Left lung (tissue), 10 donors: ENCODE data around the gene PNKD. TPM values are rescaled to one million over a fixed set of nuclear protein-coding genes. Genes with fewer than 3 reads are reported as not detected.

ENCODE experiments used
- ATAC-seq: fragments of 200-7000 bp; cut with Tn5 transposase; one replicate; pipeline ENCODE4 v1.9.1; 2020; ENCODE audit warnings: moderate library complexity
- DNase-seq, 4 donors: peaks; one replicate each; pipeline ENCODE4 v3.0.0-alpha.2; 2013 to 2020
- H3K27ac ChIP-seq, 2 donors: fragments of 200-600 bp; sonication (generic) in 1 of 2; one replicate each; pipeline versions ENCODE4 v1.5.0 to v1.8.0; 2020 to 2021
- H3K27me3 ChIP-seq, 2 donors: fragments of 200-600 bp; sonication (generic) in 1 of 2; one replicate each; pipeline versions ENCODE4 v1.5.0 to v1.8.0; 2020 to 2021
- H3K36me3 ChIP-seq, 2 donors: fragments of 200-600 bp; sonication (generic) in 1 of 2; one replicate each; pipeline versions ENCODE4 v1.5.0 to v1.8.0; 2020 to 2021
- H3K4me1 ChIP-seq, 2 donors: fragments of 200-600 bp; one replicate each; pipeline ENCODE4 v1.8.0; 2021
- H3K4me3 ChIP-seq, 2 donors: fragments of 200-600 bp; sonication (generic) in 1 of 2; one replicate each; pipeline versions ENCODE4 v1.5.0 to v1.8.0; 2020 to 2021; ENCODE audit warnings: mild to moderate bottlenecking in 1 of 2
- H3K9me3 ChIP-seq, 2 donors: fragments of 200-600 bp; sonication (generic) in 1 of 2; one replicate each; pipeline versions ENCODE4 v1.5.0 to v1.8.0; 2020 to 2021
- intact Hi-C, 2 donors: fragments of 100-400 bp; cut with DNase I; formaldehyde crosslinking; loops; one replicate each; pipeline versions ENCODE4 v1.11.2 to v1.14.2; 2022
- polyA plus RNA-seq, 6 donors: library from polyadenylated mRNA; unstranded; fragments of 120-200 nt; gene quantifications; one replicate each; pipeline ENCODE4 v1.2.1, GENCODE V29; 2013; ENCODE audit not compliant: insufficient read length in 6 of 6
- total RNA-seq, 2 donors: library from RNA; stranded (reverse); fragmentation: NEBNext Ultra II Directional; extraction: Animal tissue kit (Norgen Biotek cat#: 25700); gene quantifications; one replicate each; pipeline ENCODE4 v1.2.1, GENCODE V29; 2021
- TF ChIP-seq, protein P1 (sequence below), 2 donors: fragments of 200-600 bp; sonication (generic) in 1 of 2; IDR thresholded peaks; one replicate each; pipeline versions ENCODE4 v1.5.0 to v1.8.0; 2021; ENCODE audit warnings: antibody characterized with exemption in 2 of 2
- donor health status: DM: no; HTN: yes; CAD: no.
- donor health status: DM: no; HTN: no; CAD: no.

The PNKD gene
- total and polyA plus RNA-seq, 8 donors, result 58.2 to 96.8 (median 62.4) TPM

DNA sequence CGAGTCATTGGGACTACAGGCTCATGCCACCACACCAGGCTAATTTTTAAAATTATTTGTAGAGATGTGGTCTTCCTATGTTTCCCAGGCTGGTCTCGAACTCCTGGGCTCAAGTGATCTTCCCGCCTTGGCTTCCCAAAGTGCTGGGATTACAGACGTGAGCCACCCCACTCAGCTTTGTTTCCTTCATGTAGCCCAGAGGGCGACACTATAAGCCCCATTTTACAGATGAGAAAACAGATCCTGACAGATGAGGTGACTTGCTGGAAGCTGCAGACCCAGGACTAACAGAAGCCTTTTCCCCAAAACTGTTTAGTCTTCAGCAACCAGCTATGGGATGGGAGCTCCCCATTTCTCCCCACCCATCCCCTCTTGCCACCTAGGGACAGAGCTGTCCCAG, 122.1 kb downstream of the PNKD start:
- Histone ChIP-seq H3K27me3 (no peaks in the 10 kb centered on the region), H3K36me3 (peaks cover 0 to 72% of the 10 kb centered on the region in 2 donors), H3K4me3 (no peak overlapping the region), H3K4me1 (peaks cover 8 to 84% of the 10 kb centered on the region in 2 donors), H3K9me3 (no peaks in the 10 kb centered on the region), H3K27ac (no peak overlapping the region)
- ATAC-seq, result no peak
- no peak for DNase-seq
- intact Hi-C loops, result loop anchor here in 1 of 2 donors (10.0 kb wide), 1 partner anchor 118 kb away; the partner anchor contains the start of genes AAMP and PNKD
- TF ChIP-seq, protein P1, sequence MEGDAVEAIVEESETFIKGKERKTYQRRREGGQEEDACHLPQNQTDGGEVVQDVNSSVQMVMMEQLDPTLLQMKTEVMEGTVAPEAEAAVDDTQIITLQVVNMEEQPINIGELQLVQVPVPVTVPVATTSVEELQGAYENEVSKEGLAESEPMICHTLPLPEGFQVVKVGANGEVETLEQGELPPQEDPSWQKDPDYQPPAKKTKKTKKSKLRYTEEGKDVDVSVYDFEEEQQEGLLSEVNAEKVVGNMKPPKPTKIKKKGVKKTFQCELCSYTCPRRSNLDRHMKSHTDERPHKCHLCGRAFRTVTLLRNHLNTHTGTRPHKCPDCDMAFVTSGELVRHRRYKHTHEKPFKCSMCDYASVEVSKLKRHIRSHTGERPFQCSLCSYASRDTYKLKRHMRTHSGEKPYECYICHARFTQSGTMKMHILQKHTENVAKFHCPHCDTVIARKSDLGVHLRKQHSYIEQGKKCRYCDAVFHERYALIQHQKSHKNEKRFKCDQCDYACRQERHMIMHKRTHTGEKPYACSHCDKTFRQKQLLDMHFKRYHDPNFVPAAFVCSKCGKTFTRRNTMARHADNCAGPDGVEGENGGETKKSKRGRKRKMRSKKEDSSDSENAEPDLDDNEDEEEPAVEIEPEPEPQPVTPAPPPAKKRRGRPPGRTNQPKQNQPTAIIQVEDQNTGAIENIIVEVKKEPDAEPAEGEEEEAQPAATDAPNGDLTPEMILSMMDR (IDR thresholded peaks at IDR 0.05), result no peak

DNA sequence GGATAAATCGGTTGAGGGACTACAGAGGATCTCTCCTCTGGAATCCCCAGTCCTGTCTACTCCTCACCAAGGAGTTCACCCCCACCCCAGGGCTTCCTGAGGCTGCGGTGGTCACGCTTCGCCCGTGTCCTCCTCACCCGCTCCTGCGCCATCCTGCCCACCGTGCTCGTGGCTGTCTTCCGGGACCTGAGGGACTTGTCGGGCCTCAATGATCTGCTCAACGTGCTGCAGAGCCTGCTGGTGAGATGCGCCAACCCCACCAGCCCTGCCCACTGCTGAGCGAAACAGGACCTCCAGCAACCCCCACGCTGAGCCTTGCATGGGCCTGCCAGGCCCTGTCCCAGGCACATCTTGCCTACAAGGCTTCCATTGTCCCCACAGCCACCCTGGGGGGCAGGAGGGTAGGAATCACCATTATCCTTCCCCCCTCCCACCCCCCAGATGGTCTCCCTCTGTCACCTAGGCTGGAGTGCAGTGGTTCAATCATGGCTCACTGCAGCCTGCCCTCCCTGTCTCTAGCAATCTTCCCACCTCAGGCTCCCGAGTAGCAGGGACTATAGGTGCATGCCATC, 122.7 kb downstream of the PNKD start:
- DNase-seq (peak in 1 of 4 donors; percentile 76), ATAC-seq (no peak)
- intact Hi-C loops, result loop anchor here in 1 of 2 donors (10.0 kb wide), 1 partner anchor 118 kb away; the partner anchor contains the start of genes AAMP and PNKD
- Histone ChIP-seq H3K9me3 (no peaks in the 10 kb centered on the region), H3K27me3 (no peaks in the 10 kb centered on the region), H3K27ac (no peak overlapping the region), H3K36me3 (peaks cover 0 to 68% of the 10 kb centered on the region in 2 donors), H3K4me3 (no peak overlapping the region), H3K4me1 (peaks cover 12 to 84% of the 10 kb centered on the region in 2 donors)
- TF ChIP-seq, protein P1 (IDR thresholded peaks at IDR 0.05), result no peak

DNA sequence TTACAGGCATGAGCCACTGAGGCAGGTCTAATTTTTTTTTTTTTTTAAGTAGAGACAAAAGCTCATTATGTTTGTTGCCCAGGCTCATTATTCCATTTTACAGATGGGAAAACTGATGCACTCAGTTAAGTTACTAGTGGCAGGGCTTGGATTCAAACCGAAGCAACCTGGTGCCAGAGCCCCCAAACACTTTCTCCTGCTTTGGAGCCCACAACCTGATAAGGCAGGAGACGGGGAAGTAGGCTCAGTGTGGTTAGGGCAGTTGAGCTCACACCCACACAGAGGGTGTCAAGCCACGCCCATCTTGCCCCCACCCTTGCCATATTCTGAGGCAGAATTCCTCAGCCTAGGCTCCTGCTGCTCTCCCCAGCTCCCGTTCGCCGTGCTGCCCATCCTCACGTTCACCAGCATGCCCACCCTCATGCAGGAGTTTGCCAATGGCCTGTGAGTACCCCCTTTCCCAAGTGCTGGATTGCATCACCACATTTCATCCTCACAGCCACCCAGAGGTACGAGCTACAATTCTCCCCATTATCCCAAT, 123.5 kb downstream of the PNKD start:
- TF ChIP-seq, protein P1 (IDR thresholded peaks at IDR 0.05), result no peak
- Histone ChIP-seq H3K27ac (peak overlapping the region in 1 of 2 donors; percentile 99), H3K4me3 (no peak overlapping the region), H3K4me1 (peaks cover 12 to 81% of the 10 kb centered on the region in 2 donors), H3K27me3 (no peaks in the 10 kb centered on the region), H3K36me3 (peaks cover 0 to 59% of the 10 kb centered on the region in 2 donors), H3K9me3 (no peaks in the 10 kb centered on the region)
- peak in 2 of 4 donors; percentile 58 to 73 for DNase-seq
- intact Hi-C loops, result loop anchor here in 1 of 2 donors (10.0 kb wide), 1 partner anchor 119 kb away; the partner anchor contains the start of genes AAMP and PNKD
- ATAC-seq, result no peak

DNA sequence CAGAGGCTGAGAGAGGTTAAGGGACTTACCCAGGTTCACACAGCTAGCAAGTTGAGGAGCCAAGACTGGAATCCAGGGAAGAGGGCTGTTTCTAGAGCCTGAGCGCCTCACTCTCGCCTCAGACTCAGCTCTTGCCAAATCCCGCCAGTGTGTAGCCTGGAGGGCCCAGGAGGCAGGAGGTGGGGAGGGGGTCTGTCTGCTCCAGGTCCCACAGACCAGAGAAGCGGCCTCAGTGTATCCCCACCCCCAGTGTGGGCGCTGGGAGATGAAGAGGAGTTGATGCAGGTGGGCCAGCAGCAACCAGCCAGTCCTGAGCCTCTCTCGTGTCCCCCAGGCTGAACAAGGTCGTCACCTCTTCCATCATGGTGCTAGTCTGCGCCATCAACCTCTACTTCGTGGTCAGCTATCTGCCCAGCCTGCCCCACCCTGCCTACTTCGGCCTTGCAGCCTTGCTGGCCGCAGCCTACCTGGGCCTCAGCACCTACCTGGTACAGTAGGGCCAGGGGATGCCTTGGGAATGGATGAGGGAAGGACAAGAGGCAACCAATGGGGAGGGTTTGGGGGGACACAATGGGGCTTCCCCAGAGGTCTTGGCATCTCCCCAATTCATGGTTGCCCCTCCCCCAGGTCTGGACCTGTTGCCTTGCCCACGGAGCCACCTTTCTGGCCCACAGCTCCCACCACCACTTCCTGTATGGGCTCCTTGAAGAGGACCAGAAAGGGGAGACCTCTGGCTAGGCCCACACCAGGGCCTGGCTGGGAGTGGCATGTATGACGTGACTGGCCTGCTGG, 124.2 kb downstream of the PNKD start:
- Histone ChIP-seq H3K4me3 (no peak overlapping the region), H3K27ac (peak overlapping the region in 1 of 2 donors; percentile 99), H3K4me1 (peaks cover 12 to 78% of the 10 kb centered on the region in 2 donors), H3K27me3 (no peaks in the 10 kb centered on the region), H3K9me3 (no peaks in the 10 kb centered on the region), H3K36me3 (peaks cover 0 to 53% of the 10 kb centered on the region in 2 donors)
- ATAC-seq, result no peak
- peak in 3 of 4 donors; percentile 28 to 57 (median 44) for DNase-seq
- intact Hi-C loops, result loop anchor here (5.0 to 10.0 kb wide), 2 partner anchors 97 to 120 kb away; partner anchors contain the start of genes AAMP (in 1 of the 2) and PNKD (in 1 of the 2)
- TF ChIP-seq, protein P1 (IDR thresholded peaks at IDR 0.05), result no peak
